HepG2 (cell line): ENCODE measurements around the gene MED13L. TPM values are rescaled to one million over a fixed set of nuclear protein-coding genes. Genes with fewer than 3 reads are reported as not detected.

Experiments used
- ATAC-seq: fragments of 200-7000 bp; cut with Tn5 transposase; 3 replicates; pipeline ENCODE4 v1.9.1; 2020; ENCODE audit warnings: mild to moderate bottlenecking, moderate library complexity
- BruUV-seq: library from RNA; stranded (reverse); fragments of 400-500 nt; replicated peaks from 2 replicates; lab custom pipeline; 2021; lab: Mats Ljungman, UMichigan
- CTCF ChIA-PET: fragments of 300-600 bp; formaldehyde crosslinking; extraction: SDS; loops from one replicate; lab custom pipeline; 2021; ENCODE audit warnings: low total read pairs, inconsistent platforms, low intra/inter-chr PET ratio; lab: Yijun Ruan, JAX
- POLR2A ChIA-PET: fragments of 350-600 bp; sonication (Branson Sonifier 250); formaldehyde crosslinking; loops from one replicate; lab custom pipeline; 2020; ENCODE audit warnings: antibody characterized with exemption, inconsistent platforms; lab: Yijun Ruan, JAX
- DNase-seq: peaks from one replicate; pipeline ENCODE4 v3.0.0-alpha.2; 2015; ENCODE audit warnings: low spot score
- FAIRE-seq: peaks from 3 replicates; lab custom pipeline; 2011; peaks lifted over from hg19 to GRCh38; lab: Jason Lieb, UNC
- H2AFZ ChIP-seq: one replicate; pipeline ENCODE4 v1.6.1; 2011; ENCODE audit warnings: low read length, inconsistent platforms
- H3K27ac ChIP-seq: fragments of 300-600 bp; 3 replicates; pipeline ENCODE4 v1.8.0; 2011; ENCODE audit warnings: mixed run types, mild to moderate bottlenecking, mixed read lengths, low read length, inconsistent platforms; ENCODE audit not compliant: insufficient read depth; ENCODE audit errors: extremely low read length
- H3K27me3 ChIP-seq, 2 experiments: fragments of 200-600 bp in 1 of 2; 2 replicates in 1 of 2; 3 replicates in 1 of 2; pipeline versions ENCODE4 v1.6.0 to v1.8.0; 2011; ENCODE audit warnings: low read length in 2 of 2, mild to moderate bottlenecking in 2 of 2, moderate library complexity in 2 of 2, inconsistent platforms in 1 of 2; ENCODE audit not compliant: insufficient read depth in 2 of 2, control insufficient read depth in 1 of 2
- H3K36me3 ChIP-seq, 2 experiments: fragments of 200-600 bp in 1 of 2; replicated peaks in 1 of 2; 2 replicates in 1 of 2; 3 replicates in 1 of 2; pipeline versions ENCODE4 v1.5.1 to v1.8.0; 2011; ENCODE audit warnings: low read length in 2 of 2, inconsistent platforms in 1 of 2; ENCODE audit not compliant: insufficient read depth in 2 of 2, control insufficient read depth in 1 of 2
- H3K4me1 ChIP-seq: 2 replicates; pipeline ENCODE4 v1.5.1; 2012; ENCODE audit warnings: low read length, inconsistent platforms; ENCODE audit not compliant: insufficient read depth
- H3K4me2 ChIP-seq: 2 replicates; pipeline ENCODE4 v1.6.0; 2011; ENCODE audit warnings: low read depth, low read length, inconsistent platforms
- H3K4me3 ChIP-seq, 3 experiments: fragments of 200-600 bp in 1 of 3; sonication (generic), shearing (Covaris generic) in 1 of 3; replicated peaks in 1 of 3; 2 replicates each; pipeline ENCODE4 v1.5.1; 2011 to 2016; ENCODE audit warnings: low read length in 3 of 3, inconsistent platforms in 2 of 3, low read depth in 2 of 3, mild to moderate bottlenecking in 2 of 3, control low read depth in 1 of 3, mixed read lengths in 1 of 3; ENCODE audit not compliant: insufficient read depth in 1 of 3
- H3K79me2 ChIP-seq: one replicate; pipeline ENCODE4 v1.6.1; 2011; ENCODE audit warnings: low read length, inconsistent platforms; ENCODE audit not compliant: insufficient read depth
- H3K9ac ChIP-seq: 2 replicates; pipeline ENCODE4 v1.6.0; 2011; ENCODE audit warnings: mild to moderate bottlenecking, low read depth, low read length, inconsistent platforms; ENCODE audit not compliant: insufficient read depth
- H3K9me3 ChIP-seq: 2 replicates; pipeline ENCODE4 v1.5.1; 2012; ENCODE audit warnings: mild to moderate bottlenecking, low read length
- H4K20me1 ChIP-seq: 2 replicates; pipeline ENCODE4 v1.6.0; 2011; ENCODE audit warnings: inconsistent platforms, mild to moderate bottlenecking, low read length, moderate library complexity; ENCODE audit not compliant: insufficient read depth
- BHLHE40 ChIP-seq: IDR thresholded peaks from 2 replicates; pipeline ENCODE4 v1.6.1; 2011; ENCODE audit warnings: low read length, improper control_type of control experiment
- MAF1 ChIP-seq: sonication (generic); formaldehyde crosslinking; IDR thresholded peaks from 2 replicates; pipeline ENCODE4 v1.5.0; 2020; ENCODE audit warnings: missing genetic modification reagents, borderline replicate concordance
- MBNL3 ChIP-seq: fragments of 250-450 bp; sonication (Bioruptor Pico); conservative IDR thresholded peaks from 2 replicates; pipeline ENCODE4 v1.8.0; 2022; ENCODE audit warnings: mild to moderate bottlenecking, inconsistent platforms
- MIER3 ChIP-seq: IDR thresholded peaks from 2 replicates; pipeline ENCODE4 v1.6.1; 2016; ENCODE audit warnings: missing compliant biosample characterization, borderline replicate concordance
- MLXIP ChIP-seq: sonication (generic); formaldehyde crosslinking; IDR thresholded peaks from 2 replicates; pipeline ENCODE4 v1.9.0; 2021; ENCODE audit warnings: missing genetic modification reagents, borderline replicate concordance
- NFYC ChIP-seq: IDR thresholded peaks from 2 replicates; pipeline ENCODE4 v1.6.1; 2016; ENCODE audit warnings: missing genetic modification reagents, missing compliant biosample characterization
- RAD51 ChIP-seq: fragments of 450-650 bp; IDR thresholded peaks from 2 replicates; pipeline ENCODE4 v1.6.1; 2016; ENCODE audit warnings: borderline replicate concordance
- RNF2 ChIP-seq: fragments of 450-650 bp; conservative IDR thresholded peaks from 2 replicates; pipeline ENCODE4 v1.6.1; 2016; ENCODE audit warnings: low read depth
- SAP130 ChIP-seq: IDR thresholded peaks from 2 replicates; pipeline ENCODE4 v1.6.1; 2016; ENCODE audit warnings: low read depth
- ZNF609 ChIP-seq: sonication (generic); formaldehyde crosslinking; IDR thresholded peaks from 2 replicates; pipeline ENCODE4 v1.4.0; 2020; ENCODE audit warnings: mild to moderate bottlenecking, missing genetic modification reagents, borderline replicate concordance
- ZNF660 ChIP-seq: sonication (generic); formaldehyde crosslinking; IDR thresholded peaks from 2 replicates; pipeline ENCODE4 v1.5.1; 2020; ENCODE audit warnings: mild to moderate bottlenecking, low read depth, missing genetic modification reagents, borderline replicate concordance
- ZNF761 ChIP-seq: sonication (generic); formaldehyde crosslinking; conservative IDR thresholded peaks from 2 replicates; pipeline ENCODE4 v1.4.0; 2020; ENCODE audit warnings: mild to moderate bottlenecking, missing genetic modification reagents
- ZSCAN29 ChIP-seq: sonication (generic); formaldehyde crosslinking; conservative IDR thresholded peaks from 2 replicates; pipeline ENCODE4 v1.4.0; 2020; ENCODE audit warnings: mild to moderate bottlenecking, missing genetic modification reagents
- ZSCAN5A ChIP-seq: sonication (generic); formaldehyde crosslinking; IDR thresholded peaks from 2 replicates; pipeline ENCODE4 v1.8.0; 2022; ENCODE audit warnings: mild to moderate bottlenecking, missing genetic modification reagents, borderline replicate concordance
- WGBS: methylation state at CpG from one replicate; pipeline ENCODE4 v1.1.6; 2017; ENCODE audit warnings: low lambda C conversion rate; 5-methylcytosine and 5-hydroxymethylcytosine counted together
- in situ Hi-C: cut with HindIII; loops from 2 replicates; pipeline ENCODE4 v1.10.0; 2017; ENCODE audit warnings: low pct_unique_long_range_greater_than_20kb; ENCODE audit not compliant: extremely low pct_ligation_motif_present
- intact Hi-C: fragments of 100-400 bp; cut with micrococcal nuclease; formaldehyde crosslinking; loops from one replicate; pipeline ENCODE4 v1.10.0; 2022; ENCODE audit not compliant: unreplicated experiment
- polyA plus RNA-seq, 8 experiments: library from polyadenylated mRNA; depleted of rRNA in 3 of 8; stranded (reverse) in 7 of 8; unstranded in 1 of 8; fragments of >200 nt; fragmentation: Illumina TruSeq in 4 of 8; extraction: Trizol in 4 of 8; gene quantifications; 2 replicates each; pipeline versions ENCODE4 v1.2.1 to v1.2.3, GENCODE V29; 2011 to 2016; ENCODE audit warnings: low read depth in 4 of 8, missing spikeins in 1 of 8, mixed read lengths in 1 of 8; ENCODE audit not compliant: insufficient read depth in 1 of 8
- total RNA-seq, 5 experiments: library from RNA; depleted of rRNA; stranded (reverse); fragments of >200 nt; fragmentation: Illumina TruSeq; extraction: Trizol; gene quantifications; 2 replicates each; pipeline ENCODE4 v1.2.3, GENCODE V29; 2016; ENCODE audit warnings: low read depth in 1 of 5

The MED13L gene
- total and polyA plus RNA-seq, 2 of the 13 experiments (the other 11 are each of a cell fraction or from before 2014, with no cell fraction given), result 24.8 to 38.9 TPM

- 0 out of 2 replicates have a peak, but pooled peaks have one; percentile 14 for TF ChIP-seq ZNF609 (CRISPR knock-in tag)
- TF ChIP-seq RAD51, result peak; percentile 46; the same call in 1 of the 2 replicates
- TF ChIP-seq RNF2, result 0 out of 2 replicates have a peak, but pooled peaks have one; percentile 28
- peak; percentile 58; the same call in 1 of the 2 replicates for TF ChIP-seq BHLHE40
- TF ChIP-seq NFYC (CRISPR knock-in tag), result peak; percentile 78
- peak; percentile 22; the same call in 1 of the 2 replicates for TF ChIP-seq ZSCAN29
- peak; percentile 34; the same call in 1 of the 2 replicates for TF ChIP-seq SAP130
Observed at GRCh38 chr12:116277467-116278278, at the start of gene MED13L (continued).

DNA sequence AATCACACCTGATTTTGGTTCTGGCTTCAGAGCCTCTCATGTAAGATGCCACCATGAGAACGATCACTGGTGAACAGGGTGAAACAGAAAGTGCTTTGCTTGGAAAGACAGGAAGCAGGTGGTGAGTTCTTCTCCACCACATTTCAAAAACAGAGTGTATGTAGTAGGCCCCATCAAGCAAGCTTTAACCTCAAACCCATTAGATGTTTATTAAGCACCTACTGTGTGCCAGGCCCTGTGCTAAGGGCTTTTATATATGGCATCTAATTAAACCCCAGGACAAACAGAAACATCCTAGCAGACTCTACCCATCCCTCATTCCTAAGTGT lies 47.8 kb upstream of the MED13L start:
- Histone ChIP-seq H3K9me3 (no peaks in the 10 kb centered on the region), H3K27me3 (no peaks in the 10 kb centered on the region; a peak in 1 of 5 replicates), H3K27ac (no peak overlapping the region), H2AFZ (no peak overlapping the region), H3K4me1 (0 out of 2 replicates have a peak, but pooled peaks cover 2% of the 10 kb centered on the region), H3K4me3 (no peak overlapping the region), H3K4me2 (no peak overlapping the region), H3K79me2 (no peaks in the 10 kb centered on the region), H3K9ac (no peak overlapping the region), H4K20me1 (no peaks in the 10 kb centered on the region), H3K36me3 (no peaks in the 10 kb centered on the region)
- no TSS peak for BruUV-seq
- FAIRE-seq (no peak), DNase-seq (no peak), ATAC-seq (no peak)
- intact Hi-C loops (no loop called here), in situ Hi-C loops (no loop called here)
- POLR2A ChIA-PET, result no interaction called here
- CTCF ChIA-PET, result no interaction called here
- 36% methylated on average over 1 of the region's 1 CpG for WGBS
- TF ChIP-seq ZNF761, result no peak
- no peak for TF ChIP-seq MAF1
- no peak for TF ChIP-seq MIER3 (CRISPR knock-in tag)
- no peak for TF ChIP-seq ZNF660
- no peak for TF ChIP-seq ZSCAN5A (CRISPR knock-in tag)
- TF ChIP-seq MLXIP (CRISPR knock-in tag), result no peak
- TF ChIP-seq MBNL3, result no peak
